Gastroesophageal sphincter (tissue), 3 donors: ENCODE results near the gene CXCR4.

Experiments
- CTCF ChIP-seq, 4 experiments: fragments of 200-600 bp in 2 of 4; fragments of 450-650 bp in 2 of 4; sonication (generic) in 1 of 4; IDR thresholded peaks; one replicate each; pipeline ENCODE4 v1.5.1; 2017 to 2019; ENCODE audit warnings: antibody characterized with exemption in 4 of 4, mild to moderate bottlenecking in 2 of 4, moderate library complexity in 2 of 4
- EP300 ChIP-seq: sonication (generic); formaldehyde crosslinking; IDR thresholded peaks from one replicate; pipeline ENCODE4 v1.6.1; 2017; ENCODE audit warnings: antibody characterized with exemption, mild to moderate bottlenecking
- POLR2A ChIP-seq, 2 donors: fragments of 450-650 bp; IDR thresholded peaks; one replicate each; pipeline ENCODE4 v1.6.1; 2017; ENCODE audit warnings: antibody characterized with exemption in 2 of 2, mild to moderate bottlenecking in 2 of 2, moderate library complexity in 1 of 2

GRCh38 chr2:136067459-136067858, 50.5 kb downstream of the CXCR4 start:
- no peak for TF ChIP-seq CTCF (IDR thresholded peaks at IDR 0.05)
- TF ChIP-seq POLR2A (IDR thresholded peaks at IDR 0.05): no peak
- TF ChIP-seq EP300: no peak
